Stomach (tissue), 4 donors: ENCODE data around the gene FNBP1L.

Experiments
- CTCF ChIP-seq, 7 experiments: fragments of 450-650 bp in 4 of 7; fragments of 200-600 bp in 3 of 7; sonication (generic) in 3 of 7; IDR thresholded peaks; one replicate each; pipeline ENCODE4 v1.5.1; 2016 to 2019; ENCODE audit warnings: antibody characterized with exemption in 7 of 7, control low read depth in 2 of 7, mild to moderate bottlenecking in 1 of 7
- EP300 ChIP-seq: sonication (generic); formaldehyde crosslinking; IDR thresholded peaks from one replicate; pipeline ENCODE4 v1.6.1; 2017; ENCODE audit warnings: antibody characterized with exemption
- POLR2A ChIP-seq, 4 donors: fragments of 450-650 bp; IDR thresholded peaks; one replicate each; pipeline ENCODE4 v1.6.1; 2016; ENCODE audit warnings: antibody characterized with exemption in 4 of 4, control low read depth in 2 of 4, mild to moderate bottlenecking in 1 of 4, moderate library complexity in 1 of 4

GRCh38 chr1:93502571-93502970, 54.7 kb downstream of the FNBP1L start:
- TF ChIP-seq CTCF (IDR thresholded peaks at IDR 0.05) = no peak
- TF ChIP-seq EP300 = no peak
- TF ChIP-seq POLR2A (IDR thresholded peaks at IDR 0.05) = no peak
